ENCODE results near the gene OR5B21.

Gene OR5B21

DNA sequence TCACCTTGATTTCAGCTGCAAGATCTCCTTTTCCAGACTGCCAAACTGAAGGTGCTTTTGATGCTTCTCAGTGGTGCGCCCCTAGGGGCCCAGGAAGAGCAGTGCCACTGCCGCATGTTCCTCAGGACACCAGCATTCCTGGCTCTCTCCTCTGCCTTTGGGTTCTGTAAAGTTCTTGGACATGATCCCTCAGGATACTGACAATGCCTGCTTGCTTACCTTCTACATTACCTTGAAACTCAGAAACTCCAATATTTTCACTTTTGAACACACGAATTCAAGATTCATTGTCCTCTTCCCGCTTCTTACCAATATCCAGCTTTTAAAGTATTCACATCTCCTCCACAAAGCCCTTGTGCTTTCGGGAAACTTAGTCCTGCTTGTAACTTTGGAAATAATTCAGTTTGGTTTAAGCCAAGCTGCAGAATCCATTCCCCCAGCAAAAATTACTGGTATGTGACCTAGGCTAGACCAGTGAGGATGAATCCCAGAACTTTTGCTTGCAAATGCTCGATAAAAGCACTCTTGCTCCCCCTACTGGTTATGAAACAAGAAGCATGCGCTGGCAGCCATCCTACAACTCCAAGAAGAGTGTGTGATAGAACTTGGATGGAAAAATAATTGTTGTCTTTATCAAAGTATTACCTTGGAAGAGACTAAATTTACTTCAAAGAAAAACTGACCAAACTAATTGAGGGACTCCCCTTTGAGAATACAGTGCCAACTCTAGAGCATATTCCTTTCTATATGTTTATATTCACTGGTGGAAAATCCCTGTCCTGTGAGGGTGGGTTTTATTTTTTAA is 16.5 kb upstream of the OR5B21 start:
- peak; percentile 97 for ATAC-seq
- TF ChIP-seq, protein P1, sequence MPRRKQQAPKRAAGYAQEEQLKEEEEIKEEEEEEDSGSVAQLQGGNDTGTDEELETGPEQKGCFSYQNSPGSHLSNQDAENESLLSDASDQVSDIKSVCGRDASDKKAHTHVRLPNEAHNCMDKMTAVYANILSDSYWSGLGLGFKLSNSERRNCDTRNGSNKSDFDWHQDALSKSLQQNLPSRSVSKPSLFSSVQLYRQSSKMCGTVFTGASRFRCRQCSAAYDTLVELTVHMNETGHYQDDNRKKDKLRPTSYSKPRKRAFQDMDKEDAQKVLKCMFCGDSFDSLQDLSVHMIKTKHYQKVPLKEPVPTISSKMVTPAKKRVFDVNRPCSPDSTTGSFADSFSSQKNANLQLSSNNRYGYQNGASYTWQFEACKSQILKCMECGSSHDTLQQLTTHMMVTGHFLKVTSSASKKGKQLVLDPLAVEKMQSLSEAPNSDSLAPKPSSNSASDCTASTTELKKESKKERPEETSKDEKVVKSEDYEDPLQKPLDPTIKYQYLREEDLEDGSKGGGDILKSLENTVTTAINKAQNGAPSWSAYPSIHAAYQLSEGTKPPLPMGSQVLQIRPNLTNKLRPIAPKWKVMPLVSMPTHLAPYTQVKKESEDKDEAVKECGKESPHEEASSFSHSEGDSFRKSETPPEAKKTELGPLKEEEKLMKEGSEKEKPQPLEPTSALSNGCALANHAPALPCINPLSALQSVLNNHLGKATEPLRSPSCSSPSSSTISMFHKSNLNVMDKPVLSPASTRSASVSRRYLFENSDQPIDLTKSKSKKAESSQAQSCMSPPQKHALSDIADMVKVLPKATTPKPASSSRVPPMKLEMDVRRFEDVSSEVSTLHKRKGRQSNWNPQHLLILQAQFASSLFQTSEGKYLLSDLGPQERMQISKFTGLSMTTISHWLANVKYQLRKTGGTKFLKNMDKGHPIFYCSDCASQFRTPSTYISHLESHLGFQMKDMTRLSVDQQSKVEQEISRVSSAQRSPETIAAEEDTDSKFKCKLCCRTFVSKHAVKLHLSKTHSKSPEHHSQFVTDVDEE (CRISPR knock-in tag; IDR thresholded peaks at IDR 0.05): no peak
- TF ChIP-seq GLIS3 (CRISPR knock-in tag; IDR thresholded peaks at IDR 0.05) (no peak), ARNTL (CRISPR knock-in tag; IDR thresholded peaks at IDR 0.05; ENCODE audit: borderline replicate concordance, low read depth) (no peak), RARB (CRISPR knock-in tag; IDR thresholded peaks at IDR 0.05) (no peak), CSDC2 (CRISPR knock-in tag; IDR thresholded peaks at IDR 0.05) (no peak)
- TF ChIP-seq, protein P2, sequence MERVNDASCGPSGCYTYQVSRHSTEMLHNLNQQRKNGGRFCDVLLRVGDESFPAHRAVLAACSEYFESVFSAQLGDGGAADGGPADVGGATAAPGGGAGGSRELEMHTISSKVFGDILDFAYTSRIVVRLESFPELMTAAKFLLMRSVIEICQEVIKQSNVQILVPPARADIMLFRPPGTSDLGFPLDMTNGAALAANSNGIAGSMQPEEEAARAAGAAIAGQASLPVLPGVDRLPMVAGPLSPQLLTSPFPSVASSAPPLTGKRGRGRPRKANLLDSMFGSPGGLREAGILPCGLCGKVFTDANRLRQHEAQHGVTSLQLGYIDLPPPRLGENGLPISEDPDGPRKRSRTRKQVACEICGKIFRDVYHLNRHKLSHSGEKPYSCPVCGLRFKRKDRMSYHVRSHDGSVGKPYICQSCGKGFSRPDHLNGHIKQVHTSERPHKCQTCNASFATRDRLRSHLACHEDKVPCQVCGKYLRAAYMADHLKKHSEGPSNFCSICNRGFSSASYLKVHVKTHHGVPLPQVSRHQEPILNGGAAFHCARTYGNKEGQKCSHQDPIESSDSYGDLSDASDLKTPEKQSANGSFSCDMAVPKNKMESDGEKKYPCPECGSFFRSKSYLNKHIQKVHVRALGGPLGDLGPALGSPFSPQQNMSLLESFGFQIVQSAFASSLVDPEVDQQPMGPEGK (CRISPR knock-in tag; IDR thresholded peaks at IDR 0.05; ENCODE audit: borderline replicate concordance): no peak
- TF ChIP-seq, protein P3, sequence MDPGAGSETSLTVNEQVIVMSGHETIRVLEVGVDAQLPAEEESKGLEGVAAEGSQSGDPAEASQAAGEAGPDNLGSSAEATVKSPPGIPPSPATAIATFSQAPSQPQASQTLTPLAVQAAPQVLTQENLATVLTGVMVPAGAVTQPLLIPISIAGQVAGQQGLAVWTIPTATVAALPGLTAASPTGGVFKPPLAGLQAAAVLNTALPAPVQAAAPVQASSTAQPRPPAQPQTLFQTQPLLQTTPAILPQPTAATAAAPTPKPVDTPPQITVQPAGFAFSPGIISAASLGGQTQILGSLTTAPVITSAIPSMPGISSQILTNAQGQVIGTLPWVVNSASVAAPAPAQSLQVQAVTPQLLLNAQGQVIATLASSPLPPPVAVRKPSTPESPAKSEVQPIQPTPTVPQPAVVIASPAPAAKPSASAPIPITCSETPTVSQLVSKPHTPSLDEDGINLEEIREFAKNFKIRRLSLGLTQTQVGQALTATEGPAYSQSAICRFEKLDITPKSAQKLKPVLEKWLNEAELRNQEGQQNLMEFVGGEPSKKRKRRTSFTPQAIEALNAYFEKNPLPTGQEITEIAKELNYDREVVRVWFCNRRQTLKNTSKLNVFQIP (CRISPR knock-in tag; IDR thresholded peaks at IDR 0.05; ENCODE audit: borderline replicate concordance, low read depth): no peak

DNA sequence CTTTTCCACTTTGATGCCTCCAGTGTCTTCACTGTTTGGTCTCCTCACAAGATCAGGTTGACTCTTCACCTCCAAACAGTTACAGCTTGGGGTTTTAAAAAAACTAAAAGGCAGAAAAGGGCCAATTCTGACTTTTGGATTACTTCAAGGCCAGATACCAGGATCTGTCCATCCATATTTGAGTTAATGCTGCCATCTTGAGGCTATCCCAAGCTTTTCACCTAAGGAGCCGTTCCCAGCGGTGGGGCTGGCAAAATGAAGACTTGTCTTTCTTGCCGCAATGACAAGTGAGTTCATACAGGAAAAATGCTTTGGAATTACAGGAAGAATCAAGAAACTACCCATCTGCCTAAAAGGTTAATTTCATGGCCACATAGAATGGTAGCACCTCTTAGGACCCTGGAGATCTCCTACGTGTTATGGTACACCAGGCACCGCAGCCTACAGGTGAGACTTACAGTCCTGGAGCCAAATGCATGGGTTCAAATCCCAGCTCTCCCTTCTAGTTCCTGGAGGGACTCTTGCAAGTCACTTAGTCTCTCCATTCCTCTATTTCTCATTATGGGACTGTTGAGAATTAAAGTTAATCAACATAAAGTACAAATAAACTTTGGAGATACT is 6.0 kb upstream of the OR5B21 start:
- peak; percentile 98 for ATAC-seq

DNA sequence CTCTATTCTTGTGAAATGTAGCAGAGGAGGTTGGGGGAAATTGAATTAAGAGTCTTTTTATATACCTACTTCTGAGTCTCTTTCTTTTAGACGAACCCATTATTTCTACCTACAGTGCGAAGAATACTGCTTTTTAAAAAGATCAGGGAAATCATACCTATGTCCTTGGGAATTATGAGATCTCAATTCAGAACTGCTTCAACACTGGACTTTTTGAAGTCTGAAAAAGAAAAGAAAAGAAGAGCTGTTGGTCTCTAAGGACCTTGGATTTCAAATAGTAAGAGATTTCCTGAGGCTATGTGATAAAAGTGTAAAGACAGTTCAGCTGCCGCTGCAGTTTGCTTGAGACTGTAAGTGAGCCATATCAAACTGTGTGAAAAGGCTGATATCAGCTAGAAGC is 3.7 kb upstream of the OR5B21 start:
- TF ChIP-seq, protein P2 (CRISPR knock-in tag; IDR thresholded peaks at IDR 0.05; ENCODE audit: borderline replicate concordance): no peak
- TF ChIP-seq SNAI2 (CRISPR knock-in tag; IDR thresholded peaks at IDR 0.05) (no peak), ZNF565 (CRISPR knock-in tag; conservative IDR thresholded peaks at IDR 0.05; ENCODE audit: low read depth) (no peak), TCF4 (CRISPR knock-in tag; IDR thresholded peaks at IDR 0.05; ENCODE audit: borderline replicate concordance) (no peak), ZFP3 (CRISPR knock-in tag; IDR thresholded peaks at IDR 0.05) (no peak)
- TF ChIP-seq, protein P1 (CRISPR knock-in tag; IDR thresholded peaks at IDR 0.05): no peak
- ATAC-seq: no peak

More for the DNA sequence above, 6.0 kb upstream of the OR5B21 start:
- no peak for TF ChIP-seq ISL1 (CRISPR knock-in tag; IDR thresholded peaks at IDR 0.05)

DNA sequence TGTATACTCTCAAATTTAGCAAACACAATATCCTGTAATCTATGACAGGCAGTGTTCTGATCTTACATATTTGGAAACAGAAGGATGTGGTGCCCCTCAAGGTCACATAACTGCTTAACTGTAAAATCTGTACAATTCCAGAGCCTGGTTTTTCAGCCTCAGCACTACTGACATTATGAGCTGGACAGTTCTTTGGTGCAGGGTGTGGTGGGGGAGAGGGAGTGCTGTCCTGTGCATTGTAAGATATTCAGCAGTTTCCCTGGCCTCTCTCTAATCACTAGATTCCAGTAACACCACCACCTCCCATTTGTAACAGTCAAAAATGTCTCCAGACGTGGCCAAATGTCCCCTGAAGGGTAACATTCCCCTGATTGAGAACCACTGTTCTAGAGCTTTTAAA is 1.8 kb upstream of the OR5B21 start:
- TF ChIP-seq PPARA (CRISPR knock-in tag; IDR thresholded peaks at IDR 0.05; ENCODE audit: borderline replicate concordance) (no peak), RARB (CRISPR knock-in tag; IDR thresholded peaks at IDR 0.05) (no peak), ESRRG (CRISPR knock-in tag; IDR thresholded peaks at IDR 0.05) (no peak), ZNF8 (CRISPR knock-in tag; IDR thresholded peaks at IDR 0.05) (no peak)
- TF ChIP-seq, protein P1 (CRISPR knock-in tag; IDR thresholded peaks at IDR 0.05): no peak
- no peak for ATAC-seq
